Activated CD4-positive, alpha-beta T cell treated with anti-CD3 and anti-CD28 coated beads for 4 hours (primary cell): ENCODE results near the gene PPP3R1.

Experiments
- DNase-seq, 2 donors: peaks; one replicate each; pipeline ENCODE4 v3.0.0-alpha.2; 2020

PPP3R1 gene

DNA sequence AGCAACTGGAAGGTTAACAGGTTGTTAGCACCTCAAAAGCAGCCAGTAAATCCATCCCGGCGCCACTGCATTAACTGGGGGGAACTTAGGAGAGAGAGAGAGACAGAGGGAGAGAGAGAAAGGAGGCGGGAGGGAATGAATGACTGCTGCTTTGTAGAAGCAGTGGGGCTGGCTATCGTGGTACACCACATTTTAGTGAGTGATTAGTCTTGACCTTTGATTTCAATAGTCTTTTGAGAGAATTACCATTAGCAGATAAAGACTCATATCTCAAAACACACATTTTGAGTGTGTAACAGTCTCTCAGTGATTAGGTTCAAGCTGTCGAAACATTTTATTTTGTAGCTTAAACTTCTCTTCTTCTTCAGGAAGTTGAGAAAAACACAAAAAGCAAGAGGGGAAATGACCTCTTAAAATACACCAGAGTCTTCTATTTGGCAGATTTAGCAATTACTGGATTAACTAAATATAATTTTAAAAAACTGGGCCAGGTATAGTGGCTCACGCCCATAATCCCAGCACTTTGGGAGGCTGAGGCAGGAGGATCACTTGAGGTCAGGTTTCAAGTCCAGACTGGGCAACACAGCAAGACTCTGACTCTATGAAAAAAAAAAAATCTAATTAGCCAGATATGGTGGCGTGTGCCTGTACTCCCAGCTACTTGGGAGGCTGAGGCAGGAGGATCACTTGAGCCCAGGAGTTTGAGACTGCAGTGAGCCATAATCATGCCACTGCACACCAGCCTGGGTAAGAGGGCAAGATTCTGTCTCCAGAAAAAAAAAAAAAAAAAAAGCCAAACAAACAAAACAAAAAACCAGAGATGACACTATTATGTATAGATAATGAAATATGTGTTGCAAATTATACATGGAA lies 116.6 kb downstream of the PPP3R1 start:
- no peak for DNase-seq

DNA sequence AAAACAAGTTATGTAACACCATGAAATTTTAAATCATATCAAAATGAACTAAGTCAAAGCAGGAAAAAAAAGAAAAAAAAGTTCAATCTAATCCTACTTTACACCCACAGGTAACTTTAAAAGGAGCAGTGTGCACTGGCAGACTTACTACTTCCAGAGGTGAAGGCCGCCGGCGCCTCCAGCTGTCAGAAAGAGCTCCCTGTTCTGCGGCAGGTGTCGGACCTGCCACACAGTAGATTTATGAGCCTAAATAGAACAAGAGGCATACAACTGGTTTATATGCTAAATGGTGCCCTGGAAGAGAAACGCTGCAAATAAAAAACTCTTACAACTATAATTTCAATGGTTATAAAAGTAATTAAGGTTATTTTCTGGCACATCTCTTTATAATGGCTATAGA lies 117.8 kb downstream of the PPP3R1 start:
- no peak for DNase-seq

DNA sequence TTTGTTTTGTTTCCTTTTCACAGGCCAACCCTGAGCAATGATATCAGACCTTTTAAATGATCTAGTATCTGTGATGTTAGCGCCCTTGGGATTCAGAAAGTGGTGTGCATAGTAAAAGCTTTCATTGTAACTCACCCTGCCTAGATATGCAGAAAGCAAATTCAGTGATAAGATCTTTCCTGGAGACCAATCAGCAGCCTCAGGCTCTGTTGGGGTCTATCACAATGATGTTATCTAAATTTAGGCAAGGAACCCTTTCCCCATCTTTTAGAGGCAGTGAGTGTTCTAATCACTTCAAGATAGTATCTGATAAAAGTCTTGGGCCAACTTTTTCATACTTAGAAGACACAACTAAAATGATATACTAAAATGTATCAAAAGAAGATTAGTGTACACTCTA lies 118.2 kb downstream of the PPP3R1 start:
- DNase-seq = no peak
